KOPT-K1 (cell line): ENCODE measurements around the gene CKS2.
"Not testable (repeated sequence)": the region's sequence is repeated elsewhere in the genome, so short reads cannot be mapped to it uniquely, and the experiment has no call there.

ENCODE experiments used
- H3K27ac ChIP-seq: fragments of 200-600 bp; sonication (generic); 2 replicates; pipeline ENCODE4 v1.5.1; 2016; ENCODE audit warnings: antibody characterized with exemption, mild to moderate bottlenecking, low read depth, low read length; ENCODE audit not compliant: poor library complexity, severe bottlenecking
- H3K36me3 ChIP-seq: fragments of 200-600 bp; sonication (generic); 2 replicates; pipeline ENCODE4 v1.5.1; 2017; ENCODE audit warnings: antibody characterized with exemption, mild to moderate bottlenecking, low read length, moderate library complexity; ENCODE audit not compliant: insufficient read depth
- H3K9me3 ChIP-seq: fragments of 200-600 bp; sonication (generic); 2 replicates; pipeline ENCODE4 v1.5.1; 2017; ENCODE audit warnings: antibody characterized with exemption, low read length, mild to moderate bottlenecking; ENCODE audit not compliant: insufficient read depth, poor library complexity, severe bottlenecking

The CKS2 gene

GRCh38 chr9:89301996-89302395 is 9.0 kb upstream of the CKS2 start:
- H3K9me3 ChIP-seq, H3K27ac ChIP-seq, H3K36me3 ChIP-seq: not testable (repeated sequence)

- Histone ChIP-seq H3K36me3 (no peaks in the 10 kb centered on the region), H3K27ac (no peak overlapping the region), H3K9me3 (no peaks in the 10 kb centered on the region)
Measured at GRCh38 chr9:89304020-89304833, 6.8 kb upstream of the CKS2 start.

GRCh38 chr9:89304834-89305188 is 6.2 kb upstream of the CKS2 start:
- H3K36me3 ChIP-seq, result no peaks in the 10 kb centered on the region
- no peaks in the 10 kb centered on the region for H3K9me3 ChIP-seq
- no peak overlapping the region for H3K27ac ChIP-seq

- H3K9me3 ChIP-seq, result no peaks in the 10 kb centered on the region
- no peaks in the 10 kb centered on the region for H3K36me3 ChIP-seq
- H3K27ac ChIP-seq, result no peak overlapping the region
Measured at GRCh38 chr9:89305868-89306267, 5.1 kb upstream of the CKS2 start.

GRCh38 chr9:89309166-89309565 is 1.8 kb upstream of the CKS2 start:
- Histone ChIP-seq H3K9me3 (no peaks in the 10 kb centered on the region), H3K36me3 (peaks cover 20% of the 10 kb centered on the region), H3K27ac (peak overlapping the region; percentile 98)

GRCh38 chr9:89309608-89310474 is 1.2 kb upstream of the CKS2 start:
- Histone ChIP-seq H3K27ac (peak overlapping the region; percentile 98), H3K36me3 (peaks cover 27% of the 10 kb centered on the region), H3K9me3 (no peaks in the 10 kb centered on the region)

GRCh38 chr9:89311346-89312221 is 589 bp downstream of the CKS2 start:
- H3K36me3 ChIP-seq, result peaks cover 44% of the 10 kb centered on the region
- H3K27ac ChIP-seq, result peak overlapping the region; percentile 98
- no peaks in the 10 kb centered on the region for H3K9me3 ChIP-seq

GRCh38 chr9:89312222-89312571 is 1.2 kb downstream of the CKS2 start:
- H3K27ac ChIP-seq, result peak overlapping the region; percentile 98
- peaks cover 51% of the 10 kb centered on the region for H3K36me3 ChIP-seq
- no peaks in the 10 kb centered on the region for H3K9me3 ChIP-seq

GRCh38 chr9:89313842-89314241 is 2.8 kb downstream of the CKS2 start:
- H3K27ac ChIP-seq, result peak overlapping the region; percentile 98
- peaks cover 60% of the 10 kb centered on the region for H3K36me3 ChIP-seq

GRCh38 chr9:89314955-89315354 is 4.0 kb downstream of the CKS2 start:
- Histone ChIP-seq H3K36me3 (peaks cover 62% of the 10 kb centered on the region), H3K27ac (peak overlapping the region; percentile 98), H3K9me3 (no peaks in the 10 kb centered on the region)

More at GRCh38 chr9:89313842-89314241, 2.8 kb downstream of the CKS2 start:
- no peaks in the 10 kb centered on the region for H3K9me3 ChIP-seq

GRCh38 chr9:89315482-89315881 is 4.5 kb downstream of the CKS2 start:
- peaks cover 66% of the 10 kb centered on the region for H3K36me3 ChIP-seq
- H3K27ac ChIP-seq, result no peak overlapping the region
- H3K9me3 ChIP-seq, result no peaks in the 10 kb centered on the region

- Histone ChIP-seq H3K36me3 (peaks cover 79% of the 10 kb centered on the region), H3K27ac (peak overlapping the region; percentile 92), H3K9me3 (no peaks in the 10 kb centered on the region)
Measured at GRCh38 chr9:89317282-89317681, 6.3 kb downstream of the CKS2 start.

GRCh38 chr9:89318123-89319014 is 7.4 kb downstream of the CKS2 start, which contains the start of gene SECISBP2:
SECISBP2 (plus strand) TSS chr9:89318500; CDS start chr9:89318577, 77 bp downstream.
- H3K36me3 ChIP-seq, result peaks cover 69% of the 10 kb centered on the region
- H3K9me3 ChIP-seq, result no peaks in the 10 kb centered on the region
- H3K27ac ChIP-seq, result peak within 1 kb of the TSS; percentile 92
